Measurements from ENCODE around the gene INSC.

GRCh38 chr11:15194671-15195415, 80.1 kb downstream of the INSC start:
- TF ChIP-seq CTCF (IDR thresholded peaks at IDR 0.05) (no peak), POLR2A (IDR thresholded peaks at IDR 0.05) (no peak)

Data from ovary (tissue), 3 donors.